T-helper 1 cell treated with Interleukin-12 subunit alpha and Interleukin-12 subunit beta and Interleukin-4 antibody, amounts not matched to agents 30 μg/mL and 1 μg/mL, for 36 hours (primary cell): ENCODE data around the gene RTL10.

ENCODE experiments used
- H3K27ac Mint-ChIP-seq: one replicate; pipeline ENCODE4 v1.8.0; 2021; ENCODE audit warnings: mild to moderate bottlenecking, mixed read lengths
- H3K27me3 Mint-ChIP-seq: one replicate; pipeline ENCODE4 v1.8.0; 2021; ENCODE audit warnings: low read depth, mixed read lengths
- H3K36me3 Mint-ChIP-seq: one replicate; pipeline ENCODE4 v1.8.0; 2021; ENCODE audit warnings: low read depth, mixed read lengths
- H3K4me1 Mint-ChIP-seq: one replicate; pipeline ENCODE4 v1.8.0; 2021; ENCODE audit warnings: low read depth, mixed read lengths
- H3K4me3 Mint-ChIP-seq: one replicate; pipeline ENCODE4 v1.8.0; 2021; ENCODE audit warnings: mild to moderate bottlenecking, moderate library complexity, mixed read lengths
- H3K9me3 Mint-ChIP-seq: one replicate; pipeline ENCODE4 v1.8.0; 2021; ENCODE audit warnings: mixed read lengths

The RTL10 gene, protein sequence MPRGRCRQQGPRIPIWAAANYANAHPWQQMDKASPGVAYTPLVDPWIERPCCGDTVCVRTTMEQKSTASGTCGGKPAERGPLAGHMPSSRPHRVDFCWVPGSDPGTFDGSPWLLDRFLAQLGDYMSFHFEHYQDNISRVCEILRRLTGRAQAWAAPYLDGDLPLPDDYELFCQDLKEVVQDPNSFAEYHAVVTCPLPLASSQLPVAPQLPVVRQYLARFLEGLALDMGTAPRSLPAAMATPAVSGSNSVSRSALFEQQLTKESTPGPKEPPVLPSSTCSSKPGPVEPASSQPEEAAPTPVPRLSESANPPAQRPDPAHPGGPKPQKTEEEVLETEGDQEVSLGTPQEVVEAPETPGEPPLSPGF

DNA sequence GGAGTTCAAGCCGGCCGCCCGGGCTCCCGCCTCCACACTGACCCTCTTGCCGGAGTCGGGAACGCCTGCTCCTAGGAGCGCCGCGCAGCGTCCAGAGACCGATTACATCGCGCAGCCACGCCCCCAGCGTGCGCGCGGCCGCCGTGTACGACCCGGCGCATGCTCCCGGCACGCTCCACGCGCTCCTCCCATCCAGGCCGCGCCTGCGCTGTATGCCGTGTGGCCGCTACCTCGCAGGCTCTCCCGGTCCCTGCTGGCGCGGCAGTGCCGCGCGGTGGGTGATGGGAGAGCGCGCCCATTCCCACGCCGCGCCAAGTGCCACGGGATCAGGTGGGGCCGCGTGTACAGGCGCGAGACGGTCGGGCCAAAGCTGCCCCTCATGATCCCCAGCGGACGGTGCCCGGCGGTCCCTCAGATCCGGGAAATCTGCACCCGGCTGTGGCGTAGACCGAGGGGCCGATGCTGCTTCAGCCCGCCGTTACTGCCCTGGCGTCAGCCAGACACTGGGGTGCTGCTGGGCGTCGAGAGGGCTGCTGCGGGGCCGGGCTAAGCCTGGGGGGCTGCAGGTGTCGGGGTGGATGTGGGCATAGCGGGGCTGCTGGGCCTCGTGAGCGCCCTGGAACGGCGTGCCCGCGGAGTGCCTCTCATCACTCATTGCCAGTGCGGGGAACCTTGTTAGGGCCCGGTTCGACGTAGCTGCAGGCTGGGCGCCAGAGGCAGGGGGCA, at the start of gene RTL10, which contains the start of gene GNB1L:
RTL10 (minus strand) TSS at position 97 of the 726 bp plus-strand sequence. CDS start 2,613 bp downstream, outside the sequence.
GNB1L (minus strand) TSS at position 97 of the 726 bp plus-strand sequence. CDS start 33,519 bp downstream, outside the sequence.
- no peaks in the 10 kb centered on the region for H3K9me3 Mint-ChIP-seq
- H3K4me1 Mint-ChIP-seq = peaks cover 25% of the 10 kb centered on the region
- no peaks in the 10 kb centered on the region for H3K27me3 Mint-ChIP-seq
- peak within 1 kb of the TSS; percentile 95 for H3K4me3 Mint-ChIP-seq
- H3K27ac Mint-ChIP-seq = peak within 1 kb of the TSS; percentile 90
- peaks cover 12% of the 10 kb centered on the region for H3K36me3 Mint-ChIP-seq

DNA sequence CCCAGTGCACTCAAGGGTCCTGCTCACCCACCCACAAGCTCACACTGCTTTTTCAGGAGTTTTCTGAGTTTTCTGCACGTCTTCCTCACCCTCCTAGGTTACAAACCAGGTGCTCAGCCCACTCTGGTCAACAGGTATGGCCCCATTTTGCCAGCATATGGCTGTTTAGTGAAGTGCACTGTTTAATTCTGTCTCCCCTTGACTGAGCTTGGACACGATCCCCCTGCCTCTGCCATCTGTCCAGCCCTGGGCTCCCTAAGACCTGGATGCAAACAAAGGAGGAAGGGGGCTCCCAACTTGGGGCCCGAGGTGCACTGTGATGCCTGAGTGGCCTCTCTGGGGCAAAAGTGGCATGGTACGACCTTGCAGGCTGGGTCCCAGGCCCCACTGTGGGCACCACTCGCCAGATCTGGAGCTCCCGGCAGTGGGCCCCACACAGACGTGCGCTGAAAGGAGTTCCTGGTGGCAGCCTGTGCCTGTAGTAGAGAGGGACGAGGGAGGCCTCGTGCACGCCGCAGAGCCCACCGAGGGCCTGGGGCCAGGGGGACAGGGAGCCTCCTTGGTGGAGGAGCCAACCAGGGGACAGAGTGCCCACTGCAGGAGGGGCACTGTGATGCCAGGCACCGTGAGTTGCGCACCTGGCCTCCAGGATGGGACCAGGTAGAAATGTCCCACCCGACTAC, 49.6 kb upstream of the RTL10 start:
- Mint-ChIP-seq H3K27ac (no peak overlapping the region), H3K4me1 (no peaks in the 10 kb centered on the region), H3K36me3 (no peaks in the 10 kb centered on the region), H3K27me3 (no peaks in the 10 kb centered on the region), H3K4me3 (no peak overlapping the region), H3K9me3 (no peaks in the 10 kb centered on the region)

DNA sequence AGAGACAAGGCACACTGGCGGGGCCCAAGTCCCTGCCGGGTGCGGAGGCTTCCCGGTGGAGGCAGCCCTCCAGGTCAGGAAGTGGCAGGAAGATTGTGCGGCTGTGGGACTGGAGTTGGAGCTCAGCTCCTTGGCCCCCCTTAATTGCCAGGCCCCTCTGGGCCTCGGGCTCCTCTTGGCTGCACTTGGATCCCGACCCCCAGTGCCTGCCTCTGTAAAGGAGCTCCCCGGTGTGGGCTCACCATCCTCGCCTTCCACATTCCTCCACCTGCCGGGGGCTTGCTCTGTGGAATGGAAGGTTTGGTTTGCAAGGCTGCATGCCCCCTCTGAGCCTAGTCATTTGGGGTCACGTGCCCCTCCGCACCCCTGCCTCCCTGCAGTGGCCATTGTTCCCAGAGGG, 48.8 kb upstream of the RTL10 start:
- H3K4me3 Mint-ChIP-seq = no peak overlapping the region
- no peaks in the 10 kb centered on the region for H3K27me3 Mint-ChIP-seq
- no peaks in the 10 kb centered on the region for H3K36me3 Mint-ChIP-seq
- no peaks in the 10 kb centered on the region for H3K9me3 Mint-ChIP-seq
- H3K27ac Mint-ChIP-seq = no peak overlapping the region
- no peaks in the 10 kb centered on the region for H3K4me1 Mint-ChIP-seq

DNA sequence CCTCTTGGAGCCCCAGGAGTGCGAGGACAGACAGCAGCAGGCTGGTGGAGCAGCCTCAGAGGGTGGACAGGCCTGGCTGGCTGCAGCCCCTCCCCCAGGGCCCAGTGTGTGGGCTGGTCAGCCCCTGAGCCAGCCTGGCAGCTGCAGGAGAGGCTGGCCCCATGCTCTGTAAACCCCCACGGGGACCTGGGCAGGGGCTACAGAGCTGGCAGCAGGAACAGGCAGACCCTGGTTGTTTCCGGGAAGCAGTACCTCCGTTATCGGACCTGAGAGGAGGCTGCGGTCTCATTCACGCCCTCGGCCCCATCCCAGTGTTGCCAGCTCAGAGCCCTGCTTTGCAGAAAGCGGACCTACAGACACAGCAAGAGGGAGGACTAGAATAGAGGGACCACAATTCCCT, 48.4 kb upstream of the RTL10 start:
- Mint-ChIP-seq H3K27ac (no peak overlapping the region), H3K4me1 (no peaks in the 10 kb centered on the region), H3K9me3 (no peaks in the 10 kb centered on the region), H3K4me3 (no peak overlapping the region), H3K27me3 (no peaks in the 10 kb centered on the region), H3K36me3 (no peaks in the 10 kb centered on the region)

DNA sequence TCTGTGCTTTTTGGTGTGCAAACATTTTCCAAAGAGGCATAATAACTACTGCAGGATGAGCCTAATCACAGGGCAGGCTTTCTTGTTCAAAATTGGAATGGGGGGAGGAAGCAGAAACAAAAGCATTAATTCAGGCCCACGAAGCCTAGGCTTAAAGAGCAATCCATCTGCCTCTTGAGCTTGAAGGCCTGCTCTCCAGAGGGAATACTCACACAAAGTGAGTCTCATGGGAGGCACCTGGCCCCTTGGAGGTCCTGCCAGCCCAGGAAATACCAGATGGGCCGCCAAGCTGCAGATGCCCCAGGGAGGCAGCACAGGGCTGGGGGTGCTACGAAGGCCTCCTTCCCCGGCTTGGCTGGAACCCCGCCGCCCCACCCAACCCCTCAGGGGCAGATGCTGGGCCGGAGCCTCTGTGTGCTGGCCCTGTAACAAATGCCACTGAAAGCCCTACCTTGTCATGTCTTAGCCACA, 47.6 kb upstream of the RTL10 start:
- Mint-ChIP-seq H3K9me3 (no peaks in the 10 kb centered on the region), H3K4me1 (no peaks in the 10 kb centered on the region), H3K36me3 (no peaks in the 10 kb centered on the region), H3K27ac (no peak overlapping the region), H3K27me3 (no peaks in the 10 kb centered on the region), H3K4me3 (no peak overlapping the region)

DNA sequence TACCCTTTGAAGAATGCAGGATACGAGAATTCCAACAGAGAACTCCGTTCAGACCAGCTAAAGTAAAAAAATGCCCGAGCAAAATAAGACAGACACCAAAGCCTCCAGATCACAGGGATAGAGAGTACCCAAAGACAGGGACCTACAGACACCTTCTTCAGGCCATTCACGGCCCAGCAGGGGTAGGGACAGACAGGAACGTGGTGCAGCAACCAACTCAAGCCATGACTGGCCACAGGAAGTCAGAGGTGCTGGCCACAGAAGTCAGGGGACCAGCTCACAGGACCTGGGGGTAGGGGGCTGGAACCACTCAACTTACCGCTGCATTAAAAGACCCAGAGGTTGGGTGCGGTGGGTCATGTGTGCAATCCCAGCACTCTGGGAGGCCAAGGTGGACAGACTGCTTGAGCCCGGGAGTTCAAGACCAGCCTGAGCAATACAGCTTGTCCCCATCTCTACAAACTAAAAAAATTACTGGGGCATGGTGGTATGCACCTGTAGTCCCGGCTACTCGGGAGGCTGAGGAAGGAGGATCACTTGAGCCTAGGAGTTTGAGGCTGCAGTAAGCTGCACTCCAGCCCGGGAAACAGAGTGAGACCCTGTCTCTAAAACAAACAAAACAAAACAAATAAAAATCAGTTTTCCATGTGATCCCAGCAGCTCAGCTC, 47.0 kb upstream of the RTL10 start:
- Mint-ChIP-seq H3K4me3 (no peak overlapping the region), H3K36me3 (no peaks in the 10 kb centered on the region), H3K9me3 (no peaks in the 10 kb centered on the region), H3K4me1 (peaks cover 1% of the 10 kb centered on the region), H3K27ac (no peak overlapping the region), H3K27me3 (no peaks in the 10 kb centered on the region)

DNA sequence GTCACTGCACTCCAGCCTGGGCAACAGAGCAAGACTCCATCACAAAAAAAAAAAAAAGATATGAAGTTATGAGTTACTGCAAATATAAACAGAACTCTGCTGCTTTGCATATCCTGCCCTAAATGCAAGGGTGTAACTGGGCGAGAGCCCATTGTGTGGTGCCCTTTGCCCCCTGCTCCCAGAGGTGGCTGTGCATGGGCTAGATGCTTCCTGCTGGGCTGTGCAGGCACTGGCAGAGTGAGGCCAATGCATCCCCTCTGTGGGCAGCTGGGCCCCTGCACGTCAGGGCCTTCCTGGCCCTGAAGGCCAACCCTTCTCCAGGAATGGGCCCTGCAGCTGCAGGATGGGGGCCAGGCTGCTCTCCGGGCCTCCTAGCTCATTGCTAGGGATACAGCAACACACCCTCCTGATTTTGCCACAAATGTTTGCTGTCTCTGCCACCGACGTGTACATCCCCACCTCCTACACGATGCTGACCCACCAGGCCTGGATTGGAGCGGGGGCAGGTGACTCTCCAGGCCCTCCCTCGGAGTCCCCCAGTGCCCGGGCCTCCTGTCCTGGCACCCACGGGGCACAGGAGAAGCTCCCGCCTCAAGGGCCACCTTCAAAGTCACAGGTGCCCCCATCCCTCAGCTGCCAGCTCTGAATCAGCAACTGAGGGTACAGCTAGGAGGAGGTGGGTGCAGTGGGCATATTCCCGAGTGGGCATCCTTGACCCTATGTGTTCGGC, 46.2 kb upstream of the RTL10 start:
- Mint-ChIP-seq H3K4me3 (no peak overlapping the region), H3K36me3 (no peaks in the 10 kb centered on the region)

DNA sequence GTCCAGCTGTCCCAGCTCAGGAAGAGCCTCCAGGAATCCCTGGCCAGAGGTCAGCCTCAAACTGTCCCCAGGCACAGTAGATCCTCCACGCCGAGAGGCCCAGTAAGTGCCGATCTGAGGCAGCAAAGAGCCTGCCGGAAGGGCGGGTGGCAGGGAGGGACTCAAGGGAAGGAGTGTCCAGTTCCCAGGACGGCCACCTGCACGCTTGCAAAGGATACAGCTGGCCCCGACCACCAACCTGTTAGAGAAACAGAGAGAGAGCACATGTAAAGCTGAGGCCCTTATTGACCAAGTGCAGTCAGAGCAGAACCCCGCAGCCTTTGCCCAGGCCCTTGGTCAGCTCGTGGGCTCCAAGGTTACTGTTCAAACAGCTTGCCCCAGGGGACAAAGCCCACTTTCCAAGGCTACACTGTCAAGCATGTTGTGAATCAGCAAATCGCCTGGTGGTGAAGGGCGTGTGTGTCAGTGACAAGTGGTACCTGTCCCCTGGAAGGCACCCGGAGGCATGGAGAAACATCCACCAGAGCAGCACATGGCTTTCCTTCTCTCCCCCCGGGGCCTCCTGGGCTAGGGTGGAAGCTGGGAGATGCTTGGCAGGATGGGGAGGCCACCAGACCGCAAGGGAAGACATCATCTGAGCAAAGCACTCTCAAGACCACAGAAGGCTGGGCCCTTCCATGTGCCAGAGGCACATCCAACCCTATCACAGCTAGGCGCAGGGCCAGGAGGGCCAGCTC, 44.3 kb upstream of the RTL10 start:
- H3K36me3 Mint-ChIP-seq = peaks cover 1% of the 10 kb centered on the region
- no peak overlapping the region for H3K4me3 Mint-ChIP-seq
- no peaks in the 10 kb centered on the region for H3K9me3 Mint-ChIP-seq
- H3K27me3 Mint-ChIP-seq = no peaks in the 10 kb centered on the region
- H3K27ac Mint-ChIP-seq = no peak overlapping the region
- peaks cover 3% of the 10 kb centered on the region for H3K4me1 Mint-ChIP-seq

More for the DNA sequence above, 46.2 kb upstream of the RTL10 start:
- no peaks in the 10 kb centered on the region for H3K9me3 Mint-ChIP-seq
- H3K27me3 Mint-ChIP-seq = no peaks in the 10 kb centered on the region
- peaks cover 1% of the 10 kb centered on the region for H3K4me1 Mint-ChIP-seq
- H3K27ac Mint-ChIP-seq = no peak overlapping the region

DNA sequence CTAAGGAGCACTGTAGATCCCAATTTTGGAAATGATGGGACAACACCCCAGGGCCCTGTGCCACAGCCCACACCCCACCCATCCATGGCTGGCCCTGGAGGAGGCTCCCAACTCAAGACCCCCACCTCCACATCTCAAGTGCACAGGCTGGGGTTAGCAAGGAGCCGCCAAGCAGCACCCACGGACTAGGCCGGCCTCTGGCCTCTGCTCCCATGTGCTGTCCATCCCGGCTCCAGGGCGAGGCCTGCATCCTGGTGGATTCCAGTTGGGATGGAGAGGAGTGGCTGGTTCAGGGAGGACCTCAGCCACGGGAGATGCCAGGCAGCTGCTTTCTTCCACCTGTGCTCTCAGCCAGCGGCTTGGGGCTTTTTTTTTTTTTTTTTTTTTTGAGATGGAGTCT, 43.5 kb upstream of the RTL10 start:
- H3K36me3 Mint-ChIP-seq = peaks cover 1% of the 10 kb centered on the region
- H3K4me3 Mint-ChIP-seq = no peak overlapping the region
- H3K4me1 Mint-ChIP-seq = peaks cover 5% of the 10 kb centered on the region
- H3K27ac Mint-ChIP-seq = no peak overlapping the region
- no peaks in the 10 kb centered on the region for H3K9me3 Mint-ChIP-seq
- H3K27me3 Mint-ChIP-seq = no peaks in the 10 kb centered on the region

DNA sequence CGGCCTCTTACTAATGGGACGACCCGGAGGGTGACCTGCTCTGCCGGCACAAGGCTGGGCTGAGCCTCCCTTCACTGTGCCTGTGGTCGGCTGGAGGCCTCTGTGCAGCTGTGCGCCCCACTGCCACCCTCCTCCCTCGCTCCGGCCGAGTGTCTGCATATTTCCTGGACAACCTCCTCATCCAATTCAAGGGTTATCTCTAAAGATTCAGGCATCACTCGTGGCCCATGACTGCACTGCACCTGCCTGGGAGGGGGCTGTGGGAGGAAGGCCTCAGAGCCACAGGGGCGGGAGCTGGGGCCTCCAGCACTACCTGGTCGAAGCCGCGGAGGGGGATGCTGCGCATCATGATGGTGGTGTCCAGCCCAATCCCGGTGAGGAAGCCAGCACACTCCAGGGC, 43.1 kb upstream of the RTL10 start:
- peaks cover 10% of the 10 kb centered on the region for H3K4me1 Mint-ChIP-seq
- no peaks in the 10 kb centered on the region for H3K27me3 Mint-ChIP-seq
- H3K4me3 Mint-ChIP-seq = no peak overlapping the region
- no peak overlapping the region for H3K27ac Mint-ChIP-seq
- peaks cover 1% of the 10 kb centered on the region for H3K36me3 Mint-ChIP-seq
- no peaks in the 10 kb centered on the region for H3K9me3 Mint-ChIP-seq

DNA sequence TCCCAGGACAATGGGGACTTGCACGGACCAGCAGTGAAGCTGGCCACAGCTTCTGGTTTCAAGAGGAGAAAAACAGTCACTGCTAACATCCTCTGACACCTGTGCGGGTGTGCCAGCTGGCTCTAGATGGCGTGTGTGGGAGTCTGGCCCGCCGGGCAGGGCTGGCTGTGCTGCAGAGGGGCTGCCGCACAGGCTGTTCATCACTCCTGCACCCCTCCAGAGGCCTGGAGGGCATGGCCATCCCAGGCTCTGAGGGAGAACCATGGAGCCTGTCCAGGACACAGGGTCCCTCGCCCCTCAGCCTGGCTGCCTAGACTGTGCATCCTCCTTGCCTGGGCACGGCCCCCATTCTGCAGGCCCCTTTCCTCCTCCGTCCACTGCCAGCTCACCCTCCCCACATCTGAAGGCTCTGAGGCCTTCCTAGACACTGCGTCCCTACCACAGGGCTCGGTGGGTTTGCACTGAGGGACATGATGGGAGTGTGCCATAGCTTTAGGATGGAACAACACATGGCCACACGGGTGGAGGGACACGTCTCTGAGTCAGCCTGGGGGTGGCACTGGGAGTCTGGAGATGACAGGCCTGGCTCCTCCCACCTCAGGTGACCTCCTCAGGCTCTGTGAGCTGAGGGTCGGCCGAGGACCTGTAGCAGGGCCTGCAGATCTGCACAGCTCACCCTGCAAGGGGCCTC, 42.1 kb upstream of the RTL10 start:
- H3K27me3 Mint-ChIP-seq = no peaks in the 10 kb centered on the region

DNA sequence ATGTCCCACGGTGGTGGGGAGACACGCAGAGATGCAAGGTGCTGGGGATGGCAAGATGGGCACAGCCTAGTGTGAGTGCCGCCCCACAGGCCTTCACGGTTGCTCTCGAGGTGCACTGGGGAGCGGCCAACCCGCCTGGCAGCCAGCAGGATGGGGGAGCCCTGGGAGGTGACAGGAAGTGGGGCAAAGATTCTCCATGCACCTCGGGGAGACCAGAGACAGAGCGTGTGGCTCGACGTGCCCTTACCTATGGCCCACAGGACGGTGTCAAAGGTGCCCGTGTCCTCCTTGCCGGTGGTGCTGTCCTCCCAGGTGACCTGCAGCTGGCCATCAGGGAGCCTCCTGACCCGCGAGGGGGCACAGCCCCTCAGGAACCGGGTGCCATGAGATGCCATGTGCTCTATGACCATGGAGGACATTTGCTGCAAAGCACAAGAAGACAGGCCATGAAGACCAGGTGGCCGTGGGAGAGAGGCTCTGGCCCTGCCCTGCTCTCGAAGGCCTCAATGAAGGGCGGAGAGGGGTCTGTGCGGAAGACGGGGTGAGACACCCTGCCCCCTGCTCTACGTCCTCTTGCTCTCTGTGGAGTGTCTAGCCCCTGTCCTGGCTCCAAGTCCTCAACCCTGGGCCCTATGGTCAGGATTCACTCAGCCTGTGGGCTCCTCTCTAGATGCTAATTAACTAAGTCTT, 40.6 kb upstream of the RTL10 start:
- no peaks in the 10 kb centered on the region for H3K27me3 Mint-ChIP-seq
- H3K27ac Mint-ChIP-seq = no peak overlapping the region
- H3K4me1 Mint-ChIP-seq = peaks cover 32% of the 10 kb centered on the region
- H3K4me3 Mint-ChIP-seq = no peak overlapping the region
- H3K36me3 Mint-ChIP-seq = peaks cover 1% of the 10 kb centered on the region
- no peaks in the 10 kb centered on the region for H3K9me3 Mint-ChIP-seq

More for the DNA sequence above, 42.1 kb upstream of the RTL10 start:
- Mint-ChIP-seq H3K4me1 (peaks cover 19% of the 10 kb centered on the region), H3K9me3 (no peaks in the 10 kb centered on the region), H3K27ac (no peak overlapping the region), H3K4me3 (no peak overlapping the region), H3K36me3 (peaks cover 1% of the 10 kb centered on the region)
